Sigmoid colon (tissue), 7 donors: ENCODE results near the gene RABGAP1. TPM values are rescaled to one million over a fixed set of nuclear protein-coding genes. Genes with fewer than 3 reads are reported as not detected.

Experiments used
- DNase-seq: peaks from one replicate; pipeline ENCODE4 v3.0.0-alpha.2; 2019
- H3K27ac ChIP-seq, 4 donors: fragments of 200-600 bp; sonication (generic); one replicate each; pipeline ENCODE4 v1.5.1; 2016 to 2019; ENCODE audit warnings: mild to moderate bottlenecking in 1 of 4
- H3K27me3 ChIP-seq, 3 donors: fragments of 200-600 bp; sonication (generic); one replicate each; pipeline ENCODE4 v1.5.1; 2019; ENCODE audit warnings: mild to moderate bottlenecking in 1 of 3
- H3K36me3 ChIP-seq, 4 donors: fragments of 200-600 bp; sonication (generic); one replicate each; pipeline ENCODE4 v1.5.1; 2016 to 2019
- H3K4me1 ChIP-seq, 4 donors: fragments of 200-600 bp; sonication (generic); one replicate each; pipeline ENCODE4 v1.5.1; 2017 to 2019
- H3K4me3 ChIP-seq, 4 donors: fragments of 200-600 bp; sonication (generic); one replicate each; pipeline ENCODE4 v1.5.1; 2017 to 2019; ENCODE audit warnings: mild to moderate bottlenecking in 2 of 4, moderate library complexity in 1 of 4
- H3K9me3 ChIP-seq, 4 donors: fragments of 200-600 bp in 3 of 4; sonication (generic) in 3 of 4; one replicate each; pipeline versions ENCODE4 v1.5.1 to v1.6.1; 2013 to 2019
- CTCF ChIP-seq, 4 experiments: fragments of 450-650 bp in 3 of 4; fragments of 200-600 bp in 1 of 4; IDR thresholded peaks; one replicate each; pipeline ENCODE4 v1.5.1; 2016 to 2019; ENCODE audit warnings: antibody characterized with exemption in 4 of 4, mild to moderate bottlenecking in 3 of 4, moderate library complexity in 2 of 4
- EP300 ChIP-seq, 4 donors: sonication (generic); formaldehyde crosslinking; IDR thresholded peaks; one replicate each; pipeline ENCODE4 v1.6.1; 2017; ENCODE audit warnings: antibody characterized with exemption in 4 of 4
- POLR2A ChIP-seq, 2 donors: fragments of 450-650 bp; IDR thresholded peaks; one replicate each; pipeline ENCODE4 v1.6.1; 2016; ENCODE audit warnings: antibody characterized with exemption in 2 of 2, mild to moderate bottlenecking in 2 of 2, moderate library complexity in 2 of 2
- POLR2AphosphoS5 ChIP-seq, 4 donors: sonication (generic); formaldehyde crosslinking; IDR thresholded peaks; one replicate each; pipeline ENCODE4 v1.6.1; 2017; ENCODE audit warnings: antibody characterized with exemption in 4 of 4
- WGBS, 2 donors: extraction: QIAGEN DNeasy Blood & Tissue Kit; methylation state at CpG; one replicate each; pipeline ENCODE4 v1.1.7; 2013; 5-methylcytosine and 5-hydroxymethylcytosine counted together
- intact Hi-C: fragments of 100-400 bp; cut with DNase I; formaldehyde crosslinking; loops from one replicate; pipeline ENCODE4 v1.15.1; 2023
- polyA plus RNA-seq, 3 donors: library from polyadenylated mRNA; stranded (reverse); fragments of 200-250 nt; gene quantifications; one replicate each; pipeline ENCODE4 v1.2.3, GENCODE V29; 2013
- total RNA-seq, 4 donors: library from RNA; depleted of rRNA; stranded (reverse); fragments of >200 nt; gene quantifications; one replicate each; pipeline ENCODE4 v1.1.0, GENCODE V29; 2016
- donor health status: healthy with polysubstance abuse.
- donor health status: Bipolar disorder and iron deficiency.
- donor health status: healthy.

The RABGAP1 gene
- total and polyA plus RNA-seq, 7 donors = 12.5 to 110 (median 90.6) TPM

GRCh38 chr9:123033864-123034601 lies 93.2 kb downstream of the RABGAP1 start:
- H3K9me3 ChIP-seq = no peaks in the 10 kb centered on the region
- no peaks in the 10 kb centered on the region for H3K27me3 ChIP-seq
- H3K4me1 ChIP-seq = peaks cover 0 to 58% (median 38%) of the 10 kb centered on the region in 4 donors
- intact Hi-C loops = no loop called here
- H3K4me3 ChIP-seq = peak overlapping the region in 2 of 4 donors; percentile 11 to 14
- DNase-seq = no peak
- TF ChIP-seq CTCF (IDR thresholded peaks at IDR 0.05) (no peak), POLR2AphosphoS5 (IDR thresholded peaks at IDR 0.05) (no peak), EP300 (IDR thresholded peaks at IDR 0.05) (no peak), POLR2A (IDR thresholded peaks at IDR 0.05) (no peak)
- 56 to 80% methylated on average over 8 of the region's 8 CpGs for WGBS, 2 donors
- peak overlapping the region in 2 of 4 donors; percentile 32 to 55 for H3K27ac ChIP-seq
- peaks cover 0 to 12% (median 0%) of the 10 kb centered on the region in 4 donors for H3K36me3 ChIP-seq

GRCh38 chr9:123034881-123035510 lies 94.2 kb downstream of the RABGAP1 start:
- 71 to 93% methylated on average over 13 of the region's 13 CpGs for WGBS, 2 donors
- peaks cover 0 to 65% (median 43%) of the 10 kb centered on the region in 4 donors for H3K4me1 ChIP-seq
- H3K4me3 ChIP-seq = peak overlapping the region in 1 of 4 donors; percentile 2

GRCh38 chr9:123035791-123036190 lies 95.0 kb downstream of the RABGAP1 start:
- H3K9me3 ChIP-seq = no peaks in the 10 kb centered on the region
- intact Hi-C loops = no loop called here
- TF ChIP-seq POLR2AphosphoS5 (IDR thresholded peaks at IDR 0.05) (no peak), CTCF (IDR thresholded peaks at IDR 0.05) (no peak), POLR2A (IDR thresholded peaks at IDR 0.05) (no peak), EP300 (IDR thresholded peaks at IDR 0.05) (no peak)
- peaks cover 0 to 73% (median 47%) of the 10 kb centered on the region in 4 donors for H3K4me1 ChIP-seq
- no peak for DNase-seq
- no peaks in the 10 kb centered on the region for H3K36me3 ChIP-seq
- H3K4me3 ChIP-seq = no peak overlapping the region
- H3K27me3 ChIP-seq = no peaks in the 10 kb centered on the region
- WGBS, 2 donors = 70 to 91% methylated on average over 2 of the region's 2 CpGs
- H3K27ac ChIP-seq = peak overlapping the region in 3 of 4 donors; percentile 24 to 71 (median 54)

More at GRCh38 chr9:123034881-123035510, 94.2 kb downstream of the RABGAP1 start:
- Histone ChIP-seq H3K36me3 (peaks cover 0 to 2% (median 0%) of the 10 kb centered on the region in 4 donors), H3K27me3 (no peaks in the 10 kb centered on the region), H3K27ac (peak overlapping the region in 2 of 4 donors; percentile 28 to 71), H3K9me3 (no peaks in the 10 kb centered on the region)
- no peak for DNase-seq
- intact Hi-C loops = no loop called here
- TF ChIP-seq CTCF (IDR thresholded peaks at IDR 0.05) (no peak), POLR2AphosphoS5 (IDR thresholded peaks at IDR 0.05) (no peak), EP300 (IDR thresholded peaks at IDR 0.05) (no peak), POLR2A (IDR thresholded peaks at IDR 0.05) (no peak)

- intact Hi-C loops = no loop called here
These were observed 96.2 kb downstream of the RABGAP1 start for GRCh38 chr9:123036893-123037545.

More at GRCh38 chr9:123036893-123037545, 96.2 kb downstream of the RABGAP1 start:
- H3K9me3 ChIP-seq = no peaks in the 10 kb centered on the region
- DNase-seq = no peak
- no peak overlapping the region for H3K4me3 ChIP-seq
- H3K27ac ChIP-seq = peak overlapping the region; percentile 45 to 71 (median 58)
- no peaks in the 10 kb centered on the region for H3K27me3 ChIP-seq
- no peaks in the 10 kb centered on the region for H3K36me3 ChIP-seq
- TF ChIP-seq POLR2AphosphoS5 (IDR thresholded peaks at IDR 0.05) (peak in 2 of 4 donors; percentile 7 to 32), CTCF (IDR thresholded peaks at IDR 0.05) (no peak)
- WGBS, 2 donors = 69 to 87% methylated on average over 3 of the region's 3 CpGs
- peaks cover 0 to 83% (median 53%) of the 10 kb centered on the region in 4 donors for H3K4me1 ChIP-seq
